GM04504 (cell line): ENCODE results near the gene TBC1D17.

ENCODE experiments used
- DNase-seq: peaks from one replicate; pipeline ENCODE4 v3.0.0-alpha.2; 2012; ENCODE audit warnings: low read depth

TBC1D17 gene

GRCh38 chr19:49894011-49894664 is 16.6 kb downstream of the TBC1D17 start:
- no peak for DNase-seq

- DNase-seq = no peak
Observed at GRCh38 chr19:49894879-49895565, 17.5 kb downstream of the TBC1D17 start.

- no peak for DNase-seq
Observed at GRCh38 chr19:49895566-49896297, 18.2 kb downstream of the TBC1D17 start.

GRCh38 chr19:49896863-49897621 is 19.5 kb downstream of the TBC1D17 start, which contains the start of gene IL4I1:
TSS of gene IL4I1 (minus strand) at chr19:49896887. CDS start at chr19:49896160, 727 bp downstream.
- DNase-seq = no peak

GRCh38 chr19:49904136-49904535 is 26.6 kb downstream of the TBC1D17 start:
- DNase-seq = no peak

- no peak for DNase-seq
Observed at GRCh38 chr19:49906879-49907564, 29.5 kb downstream of the TBC1D17 start.

- DNase-seq = no peak
Observed at GRCh38 chr19:49907745-49908446, 30.4 kb downstream of the TBC1D17 start.

GRCh38 chr19:49908480-49909420 is 31.2 kb downstream of the TBC1D17 start:
- DNase-seq = no peak

- DNase-seq = no peak
Observed at GRCh38 chr19:49910179-49910578, 32.7 kb downstream of the TBC1D17 start.

- no peak for DNase-seq
Observed at GRCh38 chr19:49911381-49912145, 34.1 kb downstream of the TBC1D17 start.

- no peak for DNase-seq
Observed at GRCh38 chr19:49912965-49913685, 35.6 kb downstream of the TBC1D17 start.

GRCh38 chr19:49913720-49914119 is 36.2 kb downstream of the TBC1D17 start:
- DNase-seq = no peak

- DNase-seq = no peak
Observed at GRCh38 chr19:49915271-49915670, 37.8 kb downstream of the TBC1D17 start.

- DNase-seq = no peak
Observed at GRCh38 chr19:49916839-49917733, 39.6 kb downstream of the TBC1D17 start.

GRCh38 chr19:49918089-49918488 is 40.6 kb downstream of the TBC1D17 start:
- no peak for DNase-seq

- DNase-seq = no peak
Observed at GRCh38 chr19:49920624-49921363, 43.3 kb downstream of the TBC1D17 start.
